Stimulated activated naive B cell treated with anti-CD40 and anti-IgM and Interleukin-4, amounts not matched to agents 10 μg/mL and 1 μg/mL and 100 μg/mL, for 72 hours (primary cell): ENCODE measurements around the gene EIF4G2.

Experiments used
- ATAC-seq, 2 donors: fragments of 150-1000 bp; cut with Tn5 transposase; replicated peaks; 2 replicates each; pipeline ENCODE4 v1.10.0; 2021; ENCODE audit warnings: moderate library complexity in 1 of 2
- DNase-seq: peaks from one replicate; pipeline ENCODE4 v3.0.0; 2021
- H3K27ac Mint-ChIP-seq: one replicate; pipeline ENCODE4 v1.8.0; 2022; ENCODE audit warnings: mild to moderate bottlenecking, mixed read lengths
- H3K27me3 Mint-ChIP-seq, 2 donors: one replicate each; pipeline ENCODE4 v1.8.0; 2022; ENCODE audit warnings: mixed read lengths in 2 of 2
- H3K36me3 Mint-ChIP-seq, 2 donors: one replicate each; pipeline ENCODE4 v1.8.0; 2022; ENCODE audit warnings: mixed read lengths in 2 of 2, mild to moderate bottlenecking in 1 of 2
- H3K4me1 Mint-ChIP-seq, 2 donors: one replicate each; pipeline ENCODE4 v1.8.0; 2022; ENCODE audit warnings: mixed read lengths in 2 of 2, mild to moderate bottlenecking in 1 of 2
- H3K4me3 Mint-ChIP-seq, 2 donors: one replicate each; pipeline ENCODE4 v1.8.0; 2022; ENCODE audit warnings: mild to moderate bottlenecking in 2 of 2, mixed read lengths in 2 of 2, moderate library complexity in 1 of 2
- H3K9me3 Mint-ChIP-seq, 2 donors: one replicate each; pipeline ENCODE4 v1.8.0; 2022; ENCODE audit warnings: mixed read lengths in 2 of 2, mild to moderate bottlenecking in 1 of 2

Gene EIF4G2

DNA sequence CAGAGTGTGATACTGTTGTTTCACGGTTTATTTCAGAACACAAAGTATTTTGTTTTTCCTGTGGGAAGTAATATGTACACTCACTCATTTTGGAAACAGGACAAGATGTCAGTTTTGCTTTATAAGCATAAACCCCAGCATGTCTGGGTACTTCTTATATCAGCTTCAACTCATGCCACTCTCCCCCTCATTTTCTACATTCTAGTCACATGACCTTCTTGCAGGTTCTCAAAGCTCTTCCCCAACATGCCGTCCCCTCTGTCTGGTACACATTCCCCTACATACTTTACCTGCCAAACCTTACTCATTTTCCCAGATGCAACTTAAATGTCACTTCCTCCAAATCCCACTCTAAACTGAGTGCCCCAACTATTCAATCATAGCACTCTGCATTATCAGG lies 59.2 kb downstream of the EIF4G2 start:
- Mint-ChIP-seq H3K4me3 (no peak overlapping the region), H3K27me3 (no peaks in the 10 kb centered on the region), H3K36me3 (peaks cover 1 to 4% of the 10 kb centered on the region in 2 donors), H3K9me3 (no peaks in the 10 kb centered on the region), H3K4me1 (peaks cover 6 to 7% of the 10 kb centered on the region in 2 donors), H3K27ac (no peak overlapping the region)
- DNase-seq: no peak
- no peak for ATAC-seq

DNA sequence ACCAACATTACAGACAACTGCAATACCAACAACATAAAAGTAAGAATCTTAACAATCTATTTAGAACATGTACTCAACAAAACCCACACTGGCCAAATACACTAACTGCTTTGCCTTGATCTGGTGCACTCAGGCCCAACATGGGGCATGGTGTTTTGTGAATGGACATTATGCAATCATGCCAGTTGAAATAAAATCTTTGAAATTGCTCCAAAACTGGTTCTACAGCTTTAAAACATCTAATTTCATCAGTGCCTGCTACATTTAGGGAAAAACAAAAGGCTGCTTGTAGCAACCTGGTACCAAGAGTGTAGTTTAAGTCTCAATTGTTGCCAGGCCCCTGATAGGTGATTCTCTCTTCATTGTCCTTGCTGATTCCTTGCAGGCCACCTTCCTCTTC lies 61.0 kb downstream of the EIF4G2 start:
- H3K36me3 Mint-ChIP-seq: peaks cover 1 to 4% of the 10 kb centered on the region in 2 donors
- no peak overlapping the region for H3K4me3 Mint-ChIP-seq
- no peaks in the 10 kb centered on the region for H3K9me3 Mint-ChIP-seq
- ATAC-seq: no peak
- H3K27me3 Mint-ChIP-seq: no peaks in the 10 kb centered on the region
- DNase-seq: no peak
- H3K27ac Mint-ChIP-seq: no peak overlapping the region
- peaks cover 12 to 15% of the 10 kb centered on the region in 2 donors for H3K4me1 Mint-ChIP-seq
